Left ventricle myocardium inferior (tissue), 1 donor: ENCODE results near the gene MRPS18B. TPM values are rescaled to one million over a fixed set of nuclear protein-coding genes. Genes with fewer than 3 reads are reported as not detected.
"Not testable (repeated sequence)": the region's sequence is repeated elsewhere in the genome, so short reads cannot be mapped to it uniquely, and the experiment has no call there.

ENCODE experiments used
- DNase-seq: peaks from one replicate; pipeline ENCODE4 v3.0.0-alpha.2; 2020
- H3K27ac ChIP-seq: fragments of 200-600 bp; replicated peaks from 2 replicates; pipeline ENCODE4 v1.8.0; 2021
- H3K27me3 ChIP-seq: fragments of 200-600 bp; 2 replicates; pipeline ENCODE4 v1.8.0; 2021; ENCODE audit warnings: low read depth
- H3K36me3 ChIP-seq: fragments of 200-600 bp; 2 replicates; pipeline ENCODE4 v1.8.0; 2021
- H3K4me1 ChIP-seq: fragments of 200-600 bp; 2 replicates; pipeline ENCODE4 v1.8.0; 2021
- H3K4me3 ChIP-seq: fragments of 200-600 bp; 2 replicates; pipeline ENCODE4 v1.8.0; 2021; ENCODE audit warnings: mild to moderate bottlenecking, moderate library complexity
- H3K9me3 ChIP-seq: fragments of 200-600 bp; replicated peaks from 2 replicates; pipeline ENCODE4 v1.8.0; 2021
- CTCF ChIP-seq: fragments of 200-600 bp; IDR thresholded peaks from 2 replicates; pipeline ENCODE4 v1.8.0; 2021; ENCODE audit warnings: antibody characterized with exemption, mild to moderate bottlenecking, borderline replicate concordance
- intact Hi-C: fragments of 100-400 bp; cut with micrococcal nuclease; formaldehyde crosslinking; loops from one replicate; pipeline ENCODE4 v1.11.0; 2022
- total RNA-seq: library from RNA; stranded (reverse); fragmentation: NEBNext Ultra II Directional; extraction: Animal tissue kit (Norgen Biotek cat#: 25700); gene quantifications from one replicate; pipeline ENCODE4 v1.2.1, GENCODE V29; 2021
- donor health status: DM: no; HTN: yes; CAD: no; lungs with severe emphysema.

Gene MRPS18B
- total RNA-seq, 1 donor from 2014 or later, result 119 TPM

- Histone ChIP-seq H3K27me3 (no peaks in the 10 kb centered on the region), H3K4me1 (no peaks in the 10 kb centered on the region), H3K36me3 (peaks cover 99% of the 10 kb centered on the region), H3K4me3 (no peak overlapping the region), H3K9me3 (no peaks in the 10 kb centered on the region), H3K27ac (no peak overlapping the region)
- no peak for DNase-seq
- no peak for TF ChIP-seq CTCF
- intact Hi-C loops, result no loop called here
These were observed 37.4 kb downstream of the MRPS18B start for GRCh38 chr6:30654798-30655742.

GRCh38 chr6:30655743-30656094 lies 38.1 kb downstream of the MRPS18B start:
- intact Hi-C loops, result no loop called here
- Histone ChIP-seq H3K4me3 (no peak overlapping the region), H3K4me1 (no peaks in the 10 kb centered on the region), H3K27me3 (no peaks in the 10 kb centered on the region), H3K36me3 (peaks cover 100% of the 10 kb centered on the region), H3K27ac (no peak overlapping the region), H3K9me3 (no peaks in the 10 kb centered on the region)
- TF ChIP-seq CTCF, result no peak
- DNase-seq, result no peak

DNA sequence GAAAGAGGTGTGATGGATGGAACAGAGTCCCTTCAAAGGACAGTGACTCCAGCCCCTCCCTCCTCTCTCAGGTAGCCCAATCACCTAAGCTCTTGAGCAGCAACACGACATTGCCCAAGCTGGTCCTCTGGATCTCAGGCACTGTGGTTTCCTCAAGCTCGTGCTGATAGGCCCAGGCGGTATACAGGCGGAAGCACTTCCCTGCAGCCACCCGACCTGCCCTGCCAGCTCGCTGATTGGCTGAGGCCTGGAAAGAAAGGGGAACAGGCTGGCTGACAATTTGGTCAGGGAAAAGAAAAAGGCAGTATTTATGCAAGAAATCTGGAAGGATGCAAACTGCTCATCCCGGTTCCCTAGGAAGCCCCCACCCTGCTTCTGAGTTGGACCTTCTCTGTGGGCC lies 38.9 kb downstream of the MRPS18B start:
- DNase-seq, result no peak
- no peak overlapping the region for H3K27ac ChIP-seq

GRCh38 chr6:30657454-30657853 lies 39.8 kb downstream of the MRPS18B start:
- Histone ChIP-seq H3K4me1 (no peaks in the 10 kb centered on the region), H3K36me3 (peaks cover 100% of the 10 kb centered on the region), H3K9me3 (no peaks in the 10 kb centered on the region), H3K27ac (no peak overlapping the region), H3K27me3 (no peaks in the 10 kb centered on the region), H3K4me3 (no peak overlapping the region)
- no peak for TF ChIP-seq CTCF
- intact Hi-C loops, result no loop called here
- no peak for DNase-seq

More for the DNA sequence above, 38.9 kb downstream of the MRPS18B start:
- H3K9me3 ChIP-seq, result no peaks in the 10 kb centered on the region
- no peak for TF ChIP-seq CTCF
- H3K4me1 ChIP-seq, result no peaks in the 10 kb centered on the region
- no peaks in the 10 kb centered on the region for H3K27me3 ChIP-seq
- no peak overlapping the region for H3K4me3 ChIP-seq
- intact Hi-C loops, result no loop called here
- H3K36me3 ChIP-seq, result peaks cover 100% of the 10 kb centered on the region

DNA sequence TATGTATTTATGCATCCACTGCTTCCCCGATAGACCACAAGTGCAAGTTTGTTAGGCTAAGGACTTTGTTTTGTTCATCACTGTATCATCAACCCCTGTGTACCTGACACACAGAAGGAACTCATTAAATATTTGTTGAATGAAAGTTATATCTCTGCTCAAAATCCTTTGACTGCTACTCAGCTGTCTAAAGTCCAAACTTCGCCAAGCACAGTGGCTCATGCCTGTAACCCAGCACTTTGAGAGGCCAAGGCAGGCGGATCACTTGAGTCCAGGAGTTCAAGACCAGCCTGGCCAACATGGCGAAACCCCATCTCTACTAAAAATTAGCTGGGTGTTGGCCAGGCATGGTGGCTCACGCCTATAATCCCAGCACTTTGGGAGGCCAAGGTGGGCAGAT lies 40.3 kb downstream of the MRPS18B start:
- intact Hi-C loops, result not testable (repeated sequence)

More for the DNA sequence above, 40.3 kb downstream of the MRPS18B start:
- not testable (repeated sequence) for DNase-seq, H3K9me3 ChIP-seq, H3K4me1 ChIP-seq, H3K27ac ChIP-seq, H3K27me3 ChIP-seq, H3K4me3 ChIP-seq
- peaks cover 100% of the 10 kb centered on the region for H3K36me3 ChIP-seq
